GM18507 (cell line): ENCODE measurements around the gene SLC6A13.

ENCODE experiments used
- DNase-seq: peaks from one replicate; pipeline ENCODE4 v3.0.0; 2011; ENCODE audit warnings: low read depth; ENCODE audit not compliant: insufficient read length; ENCODE audit errors: extremely low spot score
- FAIRE-seq: peaks from 2 replicates; lab custom pipeline; 2011; peaks lifted over from hg19 to GRCh38; lab: Jason Lieb, UNC

The SLC6A13 gene

DNA sequence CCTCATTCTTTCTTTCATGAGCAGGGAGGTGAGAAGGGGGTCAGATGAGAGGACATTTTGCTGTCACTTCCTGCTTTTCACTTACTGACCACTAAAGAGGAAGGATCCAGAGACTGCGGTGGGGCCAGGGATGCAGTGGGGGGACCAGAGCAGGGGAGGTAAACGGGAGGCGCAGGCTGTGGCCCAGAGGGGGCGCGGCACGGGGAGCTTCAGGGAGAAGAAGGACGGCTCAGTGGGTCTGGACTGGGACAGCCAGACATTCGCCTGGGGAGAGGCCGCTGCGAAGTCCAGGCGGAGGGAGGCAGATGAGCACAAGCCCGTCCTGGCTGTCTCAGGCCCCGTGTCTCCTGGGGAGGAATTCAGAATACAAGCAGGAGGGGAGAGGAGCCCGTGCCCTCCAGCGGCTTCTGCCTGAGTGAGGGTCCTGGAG lies 89.9 kb downstream of the SLC6A13 start:
- FAIRE-seq (no peak), DNase-seq (no peak)

DNA sequence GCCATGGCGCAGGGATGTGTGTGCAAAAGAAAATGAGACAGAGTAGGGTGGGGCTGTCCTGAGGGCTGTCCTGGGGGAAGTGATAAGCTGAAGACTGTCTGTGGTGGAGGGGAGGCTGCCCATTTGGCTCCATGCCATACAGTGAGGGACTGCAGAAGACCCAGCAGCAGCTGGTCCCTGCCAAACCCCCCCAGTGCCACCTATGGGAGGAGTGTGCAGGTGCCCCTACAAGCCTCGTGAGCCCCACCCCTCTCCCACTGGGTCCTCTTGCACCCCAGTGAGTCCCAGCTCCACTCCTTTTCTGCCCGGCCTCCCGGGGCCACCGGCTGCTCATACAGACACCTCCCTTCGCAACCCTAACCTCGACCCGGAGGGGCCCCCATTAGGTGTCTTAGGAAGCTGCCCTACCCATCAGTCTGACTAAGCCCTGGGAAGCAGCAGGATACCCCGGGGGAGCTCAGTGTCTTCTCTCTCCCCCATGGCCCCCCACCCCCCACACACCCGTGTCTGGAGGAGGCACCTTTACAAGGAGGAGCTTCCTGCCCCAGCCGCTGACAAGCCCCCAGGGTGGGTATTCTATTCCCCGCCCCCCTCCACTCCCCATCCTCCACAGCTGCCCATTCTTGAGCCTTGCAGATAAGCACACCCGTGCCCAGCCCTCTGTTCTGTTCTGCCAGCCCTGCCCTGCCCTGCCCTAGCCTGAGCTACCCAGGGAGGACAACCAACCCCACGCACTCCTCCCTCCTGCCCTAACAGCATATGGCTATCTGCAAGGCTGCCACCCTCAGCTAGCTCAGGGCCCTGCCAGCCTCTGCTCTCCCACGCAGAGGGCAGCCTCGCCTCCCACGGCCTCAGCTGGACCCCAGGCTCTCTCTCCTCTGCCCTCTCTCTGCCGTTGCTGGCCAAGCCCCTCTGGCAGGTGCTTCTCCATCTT lies 90.6 kb downstream of the SLC6A13 start:
- FAIRE-seq (no peak), DNase-seq (no peak)

DNA sequence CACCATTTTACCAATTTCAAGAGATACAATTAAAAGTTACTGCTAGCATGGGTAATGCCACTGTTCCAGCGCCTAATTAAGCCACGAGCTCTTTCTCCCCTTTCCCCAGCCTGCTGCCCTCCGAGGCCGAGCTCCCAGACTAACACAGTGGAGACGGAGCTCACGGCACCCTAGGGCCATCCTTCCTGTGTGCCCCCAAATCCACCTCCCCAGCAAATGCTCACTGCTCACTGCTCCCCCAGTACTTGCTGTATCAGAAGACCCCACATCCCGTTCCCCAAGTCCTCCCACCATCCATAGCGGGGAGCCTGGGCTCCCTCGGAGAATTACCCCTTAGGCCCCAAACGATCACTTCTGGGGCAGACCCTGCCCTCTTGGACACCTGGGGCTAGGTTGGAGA lies 91.4 kb downstream of the SLC6A13 start:
- FAIRE-seq, result no peak
- no peak for DNase-seq
